SK-N-SH (cell line): Measurements from ENCODE around the gene COL10A1.

Source experiments
- TAF1 ChIP-seq: IDR thresholded peaks from 2 replicates; pipeline ENCODE4 v1.6.1; 2012; ENCODE audit warnings: low read depth, mild to moderate bottlenecking, low read length, moderate library complexity, borderline replicate concordance
- TF ChIP-seq, protein P1 (sequence below): fragments of 200-600 bp; sonication (generic); IDR thresholded peaks from 2 replicates; pipeline ENCODE4 v1.6.1; 2017; ENCODE audit warnings: antibody characterized with exemption, mild to moderate bottlenecking, moderate library complexity

DNA sequence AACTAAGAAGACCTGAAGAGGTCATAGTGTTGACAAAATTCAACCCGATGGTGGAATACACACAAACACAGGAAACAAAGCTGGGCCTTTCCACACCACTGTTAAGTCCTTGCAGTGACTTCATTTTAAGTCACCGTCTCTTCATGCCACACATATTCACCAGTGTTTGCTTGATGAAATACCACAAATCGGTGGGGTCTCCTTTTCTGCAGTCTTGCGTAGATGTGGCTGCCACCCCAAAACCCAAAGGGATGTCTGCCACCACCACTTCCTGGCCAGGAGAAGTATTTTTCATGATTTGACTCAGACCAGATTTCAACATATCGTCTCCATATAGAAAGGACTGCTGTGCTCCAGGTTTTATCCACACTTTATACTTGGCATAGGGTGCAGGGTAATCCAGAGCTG is 11.0 kb upstream of the COL10A1 start:
- no peak for TF ChIP-seq TAF1
- TF ChIP-seq, protein P1, sequence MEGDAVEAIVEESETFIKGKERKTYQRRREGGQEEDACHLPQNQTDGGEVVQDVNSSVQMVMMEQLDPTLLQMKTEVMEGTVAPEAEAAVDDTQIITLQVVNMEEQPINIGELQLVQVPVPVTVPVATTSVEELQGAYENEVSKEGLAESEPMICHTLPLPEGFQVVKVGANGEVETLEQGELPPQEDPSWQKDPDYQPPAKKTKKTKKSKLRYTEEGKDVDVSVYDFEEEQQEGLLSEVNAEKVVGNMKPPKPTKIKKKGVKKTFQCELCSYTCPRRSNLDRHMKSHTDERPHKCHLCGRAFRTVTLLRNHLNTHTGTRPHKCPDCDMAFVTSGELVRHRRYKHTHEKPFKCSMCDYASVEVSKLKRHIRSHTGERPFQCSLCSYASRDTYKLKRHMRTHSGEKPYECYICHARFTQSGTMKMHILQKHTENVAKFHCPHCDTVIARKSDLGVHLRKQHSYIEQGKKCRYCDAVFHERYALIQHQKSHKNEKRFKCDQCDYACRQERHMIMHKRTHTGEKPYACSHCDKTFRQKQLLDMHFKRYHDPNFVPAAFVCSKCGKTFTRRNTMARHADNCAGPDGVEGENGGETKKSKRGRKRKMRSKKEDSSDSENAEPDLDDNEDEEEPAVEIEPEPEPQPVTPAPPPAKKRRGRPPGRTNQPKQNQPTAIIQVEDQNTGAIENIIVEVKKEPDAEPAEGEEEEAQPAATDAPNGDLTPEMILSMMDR = no peak
